Stimulated activated CD4-positive, alpha-beta T cell treated with anti-CD3 and anti-CD28 coated beads, Interleukin-2, amount 100 ng/mL, for 4 hours (primary cell): ENCODE results near the gene MIS18A.
A peak's percentile ranks its signal among the peaks of the same experiment; 100 is the strongest.

Experiments used
- DNase-seq: peaks from one replicate; pipeline ENCODE4 v3.0.0-alpha.2; 2020; ENCODE audit warnings: low read depth

Gene MIS18A, protein sequence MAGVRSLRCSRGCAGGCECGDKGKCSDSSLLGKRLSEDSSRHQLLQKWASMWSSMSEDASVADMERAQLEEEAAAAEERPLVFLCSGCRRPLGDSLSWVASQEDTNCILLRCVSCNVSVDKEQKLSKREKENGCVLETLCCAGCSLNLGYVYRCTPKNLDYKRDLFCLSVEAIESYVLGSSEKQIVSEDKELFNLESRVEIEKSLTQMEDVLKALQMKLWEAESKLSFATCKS

GRCh38 chr21:32278518-32279376 lies at the start of gene MIS18A:
Gene MIS18A (minus strand): TSS chr21:32279049. CDS start chr21:32279014, 35 bp downstream.
- peak; percentile 98 for DNase-seq

DNA sequence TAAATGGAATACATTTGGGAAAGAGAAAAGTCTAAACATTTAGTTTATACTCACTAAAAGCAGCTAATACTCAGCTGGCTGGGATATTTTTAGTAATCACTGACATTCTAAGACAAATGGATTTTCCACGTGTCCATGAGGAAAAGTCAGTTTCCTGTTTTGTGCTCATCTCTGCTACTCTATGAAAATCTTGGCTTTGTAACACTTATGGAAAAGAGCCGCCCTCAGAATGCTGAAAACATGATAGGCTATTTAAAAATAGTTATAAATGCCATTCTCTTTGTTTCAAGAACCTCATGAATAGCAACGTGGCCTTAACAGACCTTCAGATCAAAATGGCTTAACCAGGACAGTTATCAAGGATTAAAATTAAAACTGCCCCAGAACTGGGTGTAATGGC lies 49.7 kb upstream of the MIS18A start:
- no peak for DNase-seq

GRCh38 chr21:32325706-32326105 lies 46.9 kb upstream of the MIS18A start:
- no peak for DNase-seq

DNA sequence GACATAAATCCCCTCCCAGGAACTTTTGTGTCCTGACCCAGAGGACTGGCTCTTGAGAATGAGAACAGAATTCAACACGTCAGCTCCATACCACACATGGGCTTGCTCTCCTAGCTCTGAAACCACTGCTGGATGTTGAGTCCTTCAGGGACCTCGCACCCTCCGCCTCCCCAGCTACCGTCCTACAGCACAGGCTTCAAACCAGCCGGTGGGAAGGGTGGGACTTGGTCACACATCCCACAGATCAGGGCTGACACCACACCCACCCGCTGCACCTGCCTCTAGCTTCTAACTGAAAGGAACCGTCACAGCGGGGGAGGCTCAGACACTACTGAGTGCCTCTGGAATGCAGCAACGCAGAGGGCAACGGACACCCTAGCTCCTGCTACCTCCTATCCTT lies 43.8 kb upstream of the MIS18A start:
- DNase-seq = no peak

DNA sequence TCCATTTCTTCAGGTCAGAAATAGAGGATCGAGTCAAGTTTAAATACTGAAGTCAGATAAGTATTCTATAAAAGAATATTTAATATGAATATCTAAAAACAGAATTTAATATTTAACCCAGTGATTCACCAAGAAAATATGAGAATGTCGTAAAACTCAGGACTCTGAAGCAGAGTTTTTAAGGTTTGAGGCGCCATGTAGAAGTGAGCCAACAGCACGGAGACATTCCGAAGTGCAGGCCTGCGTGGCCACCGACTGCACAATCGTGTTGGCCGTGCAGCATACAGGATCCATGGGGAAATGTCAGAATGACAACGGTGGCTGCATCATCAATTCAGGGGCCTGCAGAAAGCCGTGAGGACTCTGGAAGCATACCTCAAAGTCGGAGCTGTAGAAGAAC lies 43.3 kb upstream of the MIS18A start:
- no peak for DNase-seq

GRCh38 chr21:32321480-32321879 lies 42.6 kb upstream of the MIS18A start:
- DNase-seq = no peak

DNA sequence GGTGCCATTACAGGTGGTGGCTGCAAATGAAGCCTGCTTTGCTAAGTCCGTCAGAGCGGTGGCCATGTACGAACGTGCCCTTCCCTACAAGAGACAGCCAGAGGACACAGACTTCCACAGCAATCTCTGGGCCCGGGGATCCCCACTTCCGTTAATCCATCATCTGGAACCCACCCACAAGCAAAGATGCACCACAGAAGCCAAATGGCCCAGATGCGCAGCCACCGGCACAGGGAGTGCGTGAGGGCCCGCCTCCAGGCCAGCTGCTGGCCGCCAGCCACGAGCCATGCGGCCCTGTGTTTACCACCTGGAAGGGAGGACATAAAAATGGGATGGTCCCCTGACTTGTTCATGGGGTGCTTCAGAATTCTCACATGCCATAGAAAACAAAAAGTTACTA lies 41.9 kb upstream of the MIS18A start:
- no peak for DNase-seq

- DNase-seq = no peak
Measured at GRCh38 chr21:32320059-32320458, 41.2 kb upstream of the MIS18A start.

- no peak for DNase-seq
Measured at GRCh38 chr21:32319012-32319411, 40.2 kb upstream of the MIS18A start.

- no peak for DNase-seq
Measured at GRCh38 chr21:32317726-32318125, 38.9 kb upstream of the MIS18A start.

- DNase-seq = no peak
Measured at GRCh38 chr21:32316361-32317215, 37.7 kb upstream of the MIS18A start.

- no peak for DNase-seq
Measured at GRCh38 chr21:32315511-32316281, 36.8 kb upstream of the MIS18A start.

GRCh38 chr21:32314806-32315205 lies 36.0 kb upstream of the MIS18A start:
- no peak for DNase-seq

- DNase-seq = no peak
Measured at GRCh38 chr21:32312976-32313375, 34.1 kb upstream of the MIS18A start.

DNA sequence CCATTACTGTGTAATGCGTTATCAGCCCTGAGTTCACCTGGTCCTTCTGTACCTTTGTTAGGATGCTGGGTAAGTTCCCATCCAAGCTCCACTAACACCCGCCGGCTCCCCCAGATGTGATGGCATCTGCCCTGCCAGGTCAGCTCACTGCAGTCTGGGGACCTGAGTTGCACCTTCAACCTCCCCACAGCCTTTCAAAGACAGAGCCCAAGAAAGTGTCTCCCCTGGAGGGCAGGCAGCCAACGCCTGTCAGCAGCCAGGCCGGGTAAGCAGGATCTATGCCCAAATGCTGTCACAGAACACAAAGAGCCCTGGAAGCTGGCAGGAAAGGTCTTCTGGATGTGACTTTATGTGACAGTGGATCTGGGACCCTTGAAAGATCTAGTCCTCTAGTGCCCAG lies 33.5 kb upstream of the MIS18A start:
- DNase-seq = no peak

DNA sequence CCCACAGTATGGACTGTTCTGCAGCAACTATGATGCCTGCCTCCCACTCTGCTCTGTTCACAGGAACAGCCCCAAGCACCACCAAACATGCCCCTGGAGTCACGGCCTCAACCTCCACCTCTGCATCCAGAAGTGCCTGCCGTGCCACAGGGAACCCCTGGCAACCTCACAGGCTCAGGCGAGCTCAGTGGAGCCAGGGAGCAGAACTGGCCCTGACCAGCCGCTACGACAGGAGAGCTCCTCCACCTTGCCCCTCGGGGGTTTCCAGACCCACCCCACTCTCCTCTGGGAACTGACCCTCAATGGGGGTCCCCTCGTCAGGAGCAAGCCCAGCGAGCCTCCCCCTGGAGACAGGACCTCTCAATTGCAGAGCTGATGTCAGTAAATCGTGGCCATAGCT lies 32.8 kb upstream of the MIS18A start:
- DNase-seq = no peak

GRCh38 chr21:32310976-32311375 lies 32.1 kb upstream of the MIS18A start:
- peak; percentile 14 for DNase-seq

DNA sequence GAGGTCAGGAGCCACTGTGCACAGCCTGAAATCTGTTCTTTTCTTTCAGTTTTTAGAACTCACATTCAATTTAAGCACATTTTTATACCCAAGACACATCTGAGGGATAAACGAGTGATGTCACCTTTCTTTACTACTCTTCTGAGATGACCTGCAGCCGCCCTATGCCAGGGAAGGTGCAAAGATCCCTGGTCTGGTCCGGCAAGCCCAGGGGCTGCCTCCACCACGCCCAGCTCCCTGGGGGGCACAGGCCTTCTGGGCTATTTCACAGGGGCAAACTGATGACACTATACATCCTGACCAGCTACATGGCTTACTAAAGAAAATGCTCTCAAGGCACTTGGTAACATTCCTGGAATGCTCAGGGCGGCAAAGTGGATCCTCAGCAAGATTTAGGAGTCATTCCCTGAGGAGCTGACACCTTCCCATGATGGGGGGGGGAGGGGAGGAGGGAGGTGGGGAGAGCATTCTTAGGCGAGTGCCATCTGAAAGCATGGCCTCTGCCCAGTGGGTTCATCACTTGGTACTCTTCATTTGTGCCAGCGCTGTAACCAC lies 31.1 kb upstream of the MIS18A start:
- no peak for DNase-seq

DNA sequence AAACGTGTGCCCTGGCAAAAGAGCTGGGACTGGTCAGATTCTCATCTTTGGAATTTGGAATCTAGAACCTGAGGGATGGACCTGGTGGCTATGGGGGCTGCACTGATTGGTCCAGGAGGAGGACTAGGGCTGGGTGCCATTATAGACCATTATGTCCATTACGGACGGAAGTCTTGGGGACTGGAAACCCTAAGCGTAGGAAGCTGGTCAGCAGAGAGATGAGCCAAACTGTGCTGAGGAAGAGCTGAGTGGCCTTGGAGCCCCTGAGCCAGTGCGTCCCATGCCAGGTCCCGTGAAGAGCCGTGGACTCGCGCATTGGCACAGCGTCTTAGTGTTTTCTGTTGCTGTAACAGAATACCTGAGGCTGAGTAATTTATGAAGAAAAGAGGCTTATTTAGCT lies 29.8 kb upstream of the MIS18A start:
- DNase-seq = no peak

DNA sequence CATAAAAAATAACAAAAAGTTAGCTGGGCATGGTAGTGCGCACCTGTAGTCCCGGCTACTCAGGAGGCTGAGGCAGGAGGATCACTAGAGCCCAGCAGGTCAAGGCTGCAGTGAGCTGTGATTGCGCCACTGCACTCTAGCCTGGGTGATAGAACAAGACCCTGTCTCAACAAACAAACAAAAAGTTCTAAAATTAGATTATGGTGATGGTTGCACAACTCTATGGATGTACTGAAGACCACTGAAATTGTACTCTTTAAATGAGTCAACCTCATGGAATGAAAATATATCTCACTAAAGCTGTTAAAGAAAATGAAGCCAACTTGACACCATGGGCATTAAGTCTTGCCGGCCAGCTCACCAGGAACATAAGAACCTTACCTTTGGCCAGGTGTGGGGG lies 28.9 kb upstream of the MIS18A start:
- DNase-seq = no peak

DNA sequence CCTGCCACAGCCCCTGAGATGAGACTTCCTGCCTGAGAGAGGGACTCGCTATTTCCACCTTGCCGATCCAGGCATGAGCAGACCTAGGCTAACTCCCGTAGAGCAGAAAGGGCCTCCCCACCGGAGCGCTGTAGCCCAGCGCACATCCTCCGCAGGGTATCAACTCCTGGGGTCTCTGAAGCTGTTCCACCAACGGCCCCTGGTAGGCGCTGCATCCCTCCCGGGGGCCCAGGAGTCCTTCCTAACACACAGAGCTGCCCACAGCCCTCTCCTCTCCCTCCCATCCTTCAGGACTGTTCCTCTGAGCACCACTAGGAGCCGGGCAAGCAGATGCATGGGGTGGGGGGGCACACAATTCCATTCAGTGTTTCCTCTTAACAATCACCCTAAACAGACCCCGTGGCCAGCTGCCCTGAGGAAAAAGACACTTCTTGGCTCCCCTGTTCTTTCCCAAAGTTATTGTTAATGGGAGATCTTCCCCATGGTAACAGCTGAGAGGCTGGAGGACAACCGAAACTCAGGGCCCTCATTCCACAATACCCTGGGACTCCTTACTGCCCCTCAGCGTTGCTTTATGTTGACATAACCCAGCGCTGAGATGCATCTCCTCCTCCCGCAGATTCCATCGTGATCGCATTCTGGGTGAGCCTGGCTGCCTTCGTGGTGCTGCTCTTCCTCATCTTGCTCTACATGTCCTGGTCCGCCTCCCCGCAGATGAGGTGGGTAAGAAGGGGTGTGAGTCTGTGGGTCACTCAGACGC lies 27.4 kb upstream of the MIS18A start:
- no peak for DNase-seq
